GM21723 (cell line): ENCODE data around the gene ARHGAP20.

Source experiments
- ATAC-seq: cut with Tn5 transposase; IDR thresholded peaks from one replicate; pipeline ENCODE4 v1.9.1; 2021; ENCODE audit warnings: mild to moderate bottlenecking, moderate library complexity; ENCODE audit not compliant: unreplicated experiment

Gene ARHGAP20

DNA sequence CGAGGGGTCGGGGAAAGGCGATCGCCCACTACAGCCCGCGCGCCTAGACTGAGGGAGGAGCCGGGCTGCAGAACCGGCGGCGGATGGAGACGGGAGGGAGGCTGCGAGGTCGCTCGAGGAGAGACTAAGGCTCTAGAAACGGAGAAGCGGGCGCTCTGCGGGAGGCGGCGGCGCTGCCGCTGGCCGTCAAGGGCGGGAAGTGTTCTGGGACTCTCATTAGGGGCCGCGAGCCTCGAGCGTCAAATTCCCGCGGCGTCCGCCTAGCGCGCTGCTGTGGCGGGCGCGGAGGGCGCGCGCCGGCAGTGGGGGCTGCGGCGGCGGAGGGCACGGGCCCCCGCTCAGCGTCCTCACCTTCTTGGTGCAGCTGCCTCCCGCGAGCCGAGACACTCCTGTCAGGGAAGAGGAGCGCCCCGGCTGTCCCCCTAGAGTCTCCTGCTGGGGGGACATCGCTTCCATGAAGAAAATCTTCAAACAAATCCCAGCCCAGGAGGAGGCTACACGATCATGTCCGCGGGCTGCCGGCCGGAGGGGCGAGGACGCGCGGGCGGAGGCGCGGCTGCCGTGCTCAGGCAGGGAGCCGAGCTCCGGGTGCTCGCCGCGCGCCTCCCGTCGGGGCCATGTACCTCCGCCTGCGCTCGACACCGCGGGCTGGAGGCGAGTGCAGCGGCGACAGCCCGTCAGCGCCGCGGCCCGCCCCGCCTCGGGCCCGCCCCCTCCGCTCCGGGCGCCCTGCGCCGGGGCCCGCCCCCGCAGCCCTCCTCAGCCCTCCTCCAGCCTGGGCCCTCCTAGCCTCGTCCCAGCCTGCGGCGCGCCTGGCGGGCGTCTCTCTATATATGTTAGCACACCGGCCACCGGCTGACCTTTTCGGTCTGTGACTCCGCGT lies at the start of gene ARHGAP20:
Gene ARHGAP20, minus strand, starts transcription at position 662 of the 883 bp plus-strand sequence. Its CDS starts 206 bp downstream, at position 456.
- peak; percentile 90 for ATAC-seq

DNA sequence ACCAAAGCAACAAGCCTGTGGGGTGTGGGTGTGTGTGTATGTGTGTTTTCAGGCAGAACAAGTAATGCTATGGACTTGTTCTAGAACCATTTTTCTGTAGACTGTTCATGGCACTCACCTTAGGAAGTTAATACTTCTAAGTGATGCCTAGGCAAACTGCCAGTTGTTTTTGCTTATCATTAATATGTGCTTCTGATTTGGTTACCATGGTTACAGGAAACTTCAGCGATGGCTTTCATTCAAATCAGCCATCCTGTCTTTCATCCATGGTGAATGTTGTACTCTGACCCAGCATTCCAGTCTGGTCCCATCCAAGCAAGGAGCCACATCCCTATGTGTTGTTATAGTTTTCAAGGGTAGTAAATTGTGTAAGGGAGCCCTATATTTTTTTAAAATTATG lies 49.8 kb upstream of the ARHGAP20 start:
- ATAC-seq = no peak

- ATAC-seq = no peak
Measured at GRCh38 chr11:110761131-110761530, 48.9 kb upstream of the ARHGAP20 start.

DNA sequence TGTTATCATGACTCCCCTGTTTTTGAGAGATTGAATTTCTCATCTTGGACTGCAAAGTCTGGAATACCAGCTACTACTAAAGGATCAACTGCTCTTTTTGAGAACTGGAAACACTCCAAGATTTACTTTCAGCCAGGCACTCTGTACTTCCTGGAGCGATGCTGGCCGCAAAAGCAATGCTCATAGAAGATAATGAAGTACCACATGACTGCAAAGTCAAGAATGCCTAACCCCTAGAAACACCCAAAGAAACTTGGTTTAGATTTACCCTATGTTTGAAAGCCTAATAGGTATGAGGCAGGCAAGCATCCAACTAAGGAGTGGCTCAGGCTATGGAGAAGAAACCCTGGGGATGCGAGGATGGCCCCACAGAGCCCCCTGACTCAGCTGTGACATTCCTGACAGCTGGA lies 47.7 kb upstream of the ARHGAP20 start:
- ATAC-seq = no peak

- ATAC-seq = no peak
Measured at GRCh38 chr11:110757962-110758755, 45.9 kb upstream of the ARHGAP20 start.

DNA sequence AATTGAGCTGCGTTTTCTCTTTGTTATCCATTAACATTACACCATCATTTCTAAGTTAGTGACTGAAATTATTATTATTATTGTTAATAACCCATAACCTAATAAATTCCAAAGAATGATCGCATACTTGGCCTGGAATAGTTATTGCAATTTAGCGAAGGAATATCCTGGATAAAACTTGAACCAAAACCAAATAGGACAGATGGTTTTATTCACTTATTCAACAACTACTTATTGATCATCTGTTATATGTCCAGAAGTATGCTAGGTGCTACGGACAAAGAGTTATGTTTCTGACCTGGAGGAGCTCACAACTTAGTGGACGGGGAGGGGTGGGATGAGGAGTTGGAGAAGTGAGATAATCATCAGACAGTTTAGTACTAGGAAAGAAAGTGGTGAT lies 44.8 kb upstream of the ARHGAP20 start:
- no peak for ATAC-seq

GRCh38 chr11:110755941-110756340 lies 43.7 kb upstream of the ARHGAP20 start:
- ATAC-seq = no peak

DNA sequence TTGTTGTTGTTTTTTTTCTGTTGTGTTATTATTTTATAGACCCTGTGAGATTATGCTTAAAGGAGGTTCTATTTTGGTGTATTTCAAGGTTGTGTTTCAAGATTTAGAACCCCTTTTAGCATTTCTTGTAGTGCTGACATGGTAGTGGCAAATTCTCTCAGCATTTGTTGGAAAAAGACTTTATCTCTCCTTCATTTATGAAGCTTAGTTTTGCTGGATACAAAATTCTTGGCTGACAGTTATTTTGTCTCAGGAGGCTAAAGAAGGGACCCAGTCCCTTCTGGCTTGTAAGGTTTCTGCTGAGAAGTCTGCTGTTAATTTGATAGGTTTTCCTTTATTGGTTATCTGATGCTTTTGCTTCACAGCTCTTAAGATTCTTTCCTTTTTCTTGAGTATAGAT lies 40.7 kb upstream of the ARHGAP20 start:
- no peak for ATAC-seq

- no peak for ATAC-seq
Measured at GRCh38 chr11:110750100-110750499, 37.9 kb upstream of the ARHGAP20 start.

GRCh38 chr11:110747531-110747930 lies 35.3 kb upstream of the ARHGAP20 start:
- no peak for ATAC-seq

GRCh38 chr11:110738641-110739040 lies 26.4 kb upstream of the ARHGAP20 start:
- no peak for ATAC-seq

DNA sequence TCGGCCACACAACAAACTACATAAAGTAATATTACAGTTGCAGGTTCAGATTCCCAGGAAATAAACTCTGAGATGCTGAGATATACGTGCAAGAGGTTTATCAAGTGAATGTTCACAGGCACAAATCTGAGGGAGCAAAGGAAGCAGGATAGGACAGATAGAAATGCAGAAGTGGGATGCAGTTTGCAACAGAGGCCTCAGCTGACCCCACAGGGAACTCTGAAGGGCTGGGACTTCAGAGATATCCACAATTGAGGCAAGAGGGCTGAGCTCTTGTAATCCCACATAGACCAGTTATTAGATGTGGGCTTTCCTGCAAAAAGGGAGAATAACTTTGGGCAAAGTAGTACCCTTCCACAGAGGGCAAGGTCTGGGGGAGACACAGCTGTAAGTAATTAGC lies 25.4 kb upstream of the ARHGAP20 start:
- ATAC-seq = no peak

- ATAC-seq = no peak
Measured at GRCh38 chr11:110736171-110736553, 23.9 kb upstream of the ARHGAP20 start.

- ATAC-seq = no peak
Measured at GRCh38 chr11:110735455-110736170, 23.4 kb upstream of the ARHGAP20 start.

GRCh38 chr11:110734790-110735189 lies 22.6 kb upstream of the ARHGAP20 start:
- no peak for ATAC-seq

GRCh38 chr11:110730773-110731172 lies 18.5 kb upstream of the ARHGAP20 start:
- ATAC-seq = no peak

DNA sequence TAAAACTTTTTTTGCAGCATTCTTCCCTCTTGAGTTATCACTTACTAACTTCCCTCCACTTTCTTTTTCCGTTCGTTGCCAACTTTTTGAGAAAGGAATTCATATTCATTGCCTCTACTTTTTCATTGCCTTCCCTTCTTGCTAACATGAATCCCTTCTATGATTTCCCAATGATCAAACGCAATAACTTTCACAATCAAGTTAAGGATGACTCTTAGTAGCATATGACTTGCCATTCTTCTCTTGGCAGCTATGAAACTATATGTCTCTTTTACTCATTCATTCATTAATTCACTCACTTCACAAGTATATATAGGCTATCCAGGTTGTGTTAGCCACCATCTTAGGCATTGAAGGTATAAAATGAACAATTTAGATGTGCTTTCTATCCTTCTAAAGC lies 16.6 kb upstream of the ARHGAP20 start:
- ATAC-seq = no peak

GRCh38 chr11:110728476-110728875 lies 16.2 kb upstream of the ARHGAP20 start:
- ATAC-seq = no peak

DNA sequence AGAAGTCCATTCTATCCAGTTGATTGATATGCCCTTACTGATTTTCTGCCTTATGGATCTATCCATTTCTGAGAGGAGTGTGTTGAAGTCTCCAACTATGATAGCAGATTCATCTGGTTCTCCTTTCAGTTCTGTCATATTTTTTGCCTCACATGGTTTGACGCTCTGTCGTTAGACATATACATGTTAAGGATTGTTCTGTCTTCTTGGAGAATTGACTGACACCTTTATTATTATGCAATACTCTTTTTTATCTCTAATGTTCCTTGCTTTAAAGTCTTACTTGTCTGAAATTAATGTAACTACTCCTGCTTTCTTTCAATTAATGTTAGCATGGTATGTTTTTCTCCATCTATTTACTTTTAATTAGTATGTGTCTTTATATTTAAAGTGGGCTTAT lies 12.1 kb upstream of the ARHGAP20 start:
- no peak for ATAC-seq

DNA sequence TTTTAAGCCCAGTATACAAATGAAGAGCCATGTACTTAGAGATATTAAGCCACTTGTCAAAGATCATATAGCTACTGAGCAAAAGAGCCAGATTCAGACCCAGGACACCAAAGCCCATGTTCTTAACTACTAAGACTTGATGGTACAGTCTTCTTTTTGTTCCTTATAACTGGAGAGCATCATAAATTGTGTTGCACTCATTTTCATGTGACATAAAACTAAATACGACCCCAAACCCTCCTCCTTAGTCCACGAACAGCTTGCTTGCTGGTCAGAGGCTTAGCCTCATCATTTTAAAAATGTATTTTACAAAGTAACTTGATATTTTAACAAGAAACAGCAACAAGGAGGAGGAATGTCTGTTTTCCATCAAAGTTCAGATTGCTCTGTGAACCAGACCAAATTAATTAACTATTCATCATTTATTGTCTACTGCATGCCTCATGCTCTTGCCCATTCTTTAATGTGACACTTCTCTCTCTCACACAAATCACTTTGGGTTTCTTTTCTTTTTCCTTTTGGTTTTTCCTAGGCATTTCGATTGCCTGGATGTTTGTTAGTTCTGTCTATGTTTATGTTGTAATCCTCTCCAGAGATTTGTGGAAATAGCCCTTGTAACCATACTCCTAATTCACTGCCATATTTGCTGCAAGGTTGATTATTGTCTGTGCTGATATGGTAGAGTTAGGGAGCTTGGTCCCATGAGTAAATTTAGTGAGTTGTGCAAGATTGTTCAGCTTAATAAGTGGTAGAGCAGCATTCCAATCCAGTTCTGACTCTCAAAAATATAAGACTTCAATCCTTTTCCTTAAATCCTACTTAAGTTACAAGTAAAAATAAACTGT lies 8.4 kb upstream of the ARHGAP20 start:
- ATAC-seq = no peak
